ENCODE measurements around the gene FAM161A.
A peak's percentile ranks its signal among the peaks of the same experiment; 100 is the strongest.
"Not testable (repeated sequence)": the region's sequence is repeated elsewhere in the genome, so short reads cannot be mapped to it uniquely, and the experiment has no call there.

The FAM161A gene, protein sequence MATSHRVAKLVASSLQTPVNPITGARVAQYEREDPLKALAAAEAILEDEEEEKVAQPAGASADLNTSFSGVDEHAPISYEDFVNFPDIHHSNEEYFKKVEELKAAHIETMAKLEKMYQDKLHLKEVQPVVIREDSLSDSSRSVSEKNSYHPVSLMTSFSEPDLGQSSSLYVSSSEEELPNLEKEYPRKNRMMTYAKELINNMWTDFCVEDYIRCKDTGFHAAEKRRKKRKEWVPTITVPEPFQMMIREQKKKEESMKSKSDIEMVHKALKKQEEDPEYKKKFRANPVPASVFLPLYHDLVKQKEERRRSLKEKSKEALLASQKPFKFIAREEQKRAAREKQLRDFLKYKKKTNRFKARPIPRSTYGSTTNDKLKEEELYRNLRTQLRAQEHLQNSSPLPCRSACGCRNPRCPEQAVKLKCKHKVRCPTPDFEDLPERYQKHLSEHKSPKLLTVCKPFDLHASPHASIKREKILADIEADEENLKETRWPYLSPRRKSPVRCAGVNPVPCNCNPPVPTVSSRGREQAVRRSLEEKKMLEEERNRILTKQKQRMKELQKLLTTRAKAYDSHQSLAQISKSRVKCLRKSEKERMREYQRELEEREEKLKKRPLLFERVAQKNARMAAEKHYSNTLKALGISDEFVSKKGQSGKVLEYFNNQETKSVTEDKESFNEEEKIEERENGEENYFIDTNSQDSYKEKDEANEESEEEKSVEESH

DNA sequence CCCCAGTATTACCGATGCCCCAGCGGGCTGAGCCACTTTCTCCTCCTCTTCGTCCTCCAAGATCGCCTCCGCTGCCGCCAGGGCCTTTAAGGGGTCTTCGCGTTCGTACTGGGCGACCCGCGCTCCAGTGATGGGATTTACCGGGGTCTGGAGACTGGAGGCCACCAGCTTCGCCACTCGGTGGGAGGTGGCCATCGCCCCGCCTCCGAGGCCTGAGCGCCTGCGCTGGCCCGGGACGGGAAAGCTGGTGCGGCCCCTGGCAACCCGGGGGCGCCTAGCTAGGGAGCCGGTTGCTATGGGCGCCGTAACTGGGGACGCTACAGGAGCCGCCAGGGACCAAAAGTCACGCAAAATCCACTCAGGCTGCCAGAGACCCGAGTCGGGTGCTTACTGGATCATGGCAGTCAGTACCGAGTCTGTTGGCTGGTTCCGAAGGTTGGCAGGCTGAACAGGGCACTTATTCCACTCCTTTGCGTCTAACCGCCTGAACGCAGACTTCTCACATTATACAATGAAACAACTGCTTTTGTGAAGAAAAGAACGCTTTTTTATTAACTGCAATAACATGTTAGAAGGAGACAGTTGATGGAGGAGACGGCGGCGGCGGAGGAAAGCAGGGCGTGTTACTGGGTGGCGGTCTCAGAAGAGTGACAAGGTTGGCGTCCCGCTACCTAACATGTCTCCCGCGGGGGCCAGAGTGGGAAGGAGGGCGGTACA, at the start of gene FAM161A:
Gene FAM161A, minus strand, starts transcription at position 214 of the 717 bp plus-strand sequence. Its CDS starts 19 bp downstream, at position 195.
- peak; percentile 65 for DNase-seq

DNA sequence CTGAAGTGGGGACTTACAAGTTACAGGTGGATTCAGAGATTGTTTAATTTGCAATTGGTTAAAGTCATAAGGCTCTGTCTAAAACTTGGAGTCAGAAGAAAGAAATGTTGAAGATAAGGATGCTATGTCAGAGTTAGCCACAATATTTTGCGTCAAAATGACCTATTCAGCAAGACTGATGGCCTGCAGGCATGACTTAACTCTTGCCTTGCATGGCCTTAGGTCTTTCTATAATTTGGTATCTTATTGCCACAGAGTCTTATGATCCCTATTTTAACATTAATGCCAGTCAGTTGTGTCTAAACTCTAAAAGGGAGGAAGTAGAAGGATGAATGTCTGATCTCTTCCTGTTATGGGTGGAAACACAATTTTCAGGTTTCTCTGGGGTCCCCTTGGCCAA, 46.4 kb upstream of the FAM161A start:
- DNase-seq, result no peak

DNA sequence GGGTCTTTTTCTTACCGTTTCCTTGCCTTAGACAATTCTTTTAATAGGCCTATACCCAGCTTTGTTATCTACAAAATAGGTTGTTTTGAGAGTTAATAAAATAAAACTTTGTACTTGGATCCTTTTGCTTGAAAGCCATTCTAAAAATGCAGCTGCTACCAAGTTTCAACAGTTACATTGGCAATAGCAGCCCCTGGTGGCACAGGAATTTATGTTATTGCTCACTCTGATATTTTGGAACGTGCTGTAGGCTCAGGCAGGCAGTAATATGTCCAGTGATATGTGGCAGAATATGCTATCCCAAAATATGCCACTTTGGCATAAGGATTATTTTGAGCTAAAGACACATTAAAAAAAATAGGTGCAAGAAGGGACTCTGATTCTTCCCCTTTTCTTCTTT, 45.0 kb upstream of the FAM161A start:
- DNase-seq, result no peak

DNA sequence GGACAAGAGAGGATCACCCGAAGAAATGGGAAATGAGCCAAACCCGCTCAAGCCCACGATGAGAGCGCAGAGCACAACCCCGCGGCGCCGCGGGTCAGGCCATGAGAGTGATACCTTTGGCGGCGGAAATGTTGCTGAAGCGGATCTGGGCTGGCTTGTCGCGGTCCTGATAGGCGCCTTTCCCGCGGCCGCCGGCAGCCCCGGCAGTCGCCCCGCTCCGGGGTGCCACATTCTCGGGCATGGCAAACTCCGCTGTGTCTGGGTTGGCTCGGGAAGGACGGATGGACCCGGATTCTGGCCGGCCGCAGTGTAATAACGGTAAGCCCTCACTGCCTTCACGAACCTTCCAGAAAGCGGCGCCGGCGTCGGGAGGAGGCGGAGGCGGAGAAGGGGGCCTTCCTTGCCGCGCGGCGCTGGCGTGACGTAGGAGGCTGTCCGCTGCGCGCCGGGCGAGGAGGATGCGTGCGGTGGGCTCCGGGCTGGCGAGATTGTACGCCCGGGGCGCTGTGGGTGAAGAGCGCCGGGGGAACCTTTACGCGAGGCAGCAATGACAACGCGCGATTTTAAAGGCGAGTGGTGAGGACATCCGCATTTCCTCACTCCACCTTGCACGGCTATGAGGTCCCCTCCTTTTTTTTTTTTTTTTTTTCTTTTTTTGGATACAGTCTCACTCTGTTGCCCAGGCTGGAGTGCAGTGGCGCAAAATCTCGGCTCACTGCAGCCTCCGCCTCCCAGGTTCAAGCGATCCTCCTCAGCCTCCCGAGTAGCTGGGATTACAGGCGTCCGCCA, 34.6 kb upstream of the FAM161A start, which contains the start of gene CCT4:
Gene CCT4, minus strand, starts transcription at position 390 of the 789 bp plus-strand sequence. Its CDS starts 149 bp downstream, at position 241.
- peak; percentile 60 for DNase-seq

DNA sequence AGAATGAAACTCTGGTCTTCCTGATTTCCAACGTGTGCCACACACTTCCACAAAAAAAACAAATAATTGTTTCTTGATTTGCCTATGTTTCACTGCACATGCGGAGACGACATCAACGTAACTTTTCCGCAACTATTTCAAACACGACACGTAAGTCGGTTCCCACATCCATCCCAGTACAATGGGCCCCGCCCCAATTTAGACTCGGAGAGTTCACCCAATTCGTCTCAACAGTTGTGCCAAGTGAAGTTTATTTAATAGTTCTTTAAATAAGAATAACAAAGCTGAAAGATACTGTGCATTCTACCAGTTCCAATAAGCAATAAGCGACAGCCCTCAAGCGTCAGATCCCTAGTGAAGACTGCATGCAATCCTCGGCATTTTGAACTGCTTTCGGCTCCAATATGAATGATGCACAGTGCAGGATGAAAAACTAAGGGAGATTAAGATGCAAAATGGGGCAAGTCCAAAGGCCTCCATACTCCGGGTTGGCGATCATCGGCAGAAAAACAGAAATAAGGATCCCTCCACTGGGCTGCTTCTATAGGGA, 33.9 kb upstream of the FAM161A start:
- peak; percentile 28 for DNase-seq

DNA sequence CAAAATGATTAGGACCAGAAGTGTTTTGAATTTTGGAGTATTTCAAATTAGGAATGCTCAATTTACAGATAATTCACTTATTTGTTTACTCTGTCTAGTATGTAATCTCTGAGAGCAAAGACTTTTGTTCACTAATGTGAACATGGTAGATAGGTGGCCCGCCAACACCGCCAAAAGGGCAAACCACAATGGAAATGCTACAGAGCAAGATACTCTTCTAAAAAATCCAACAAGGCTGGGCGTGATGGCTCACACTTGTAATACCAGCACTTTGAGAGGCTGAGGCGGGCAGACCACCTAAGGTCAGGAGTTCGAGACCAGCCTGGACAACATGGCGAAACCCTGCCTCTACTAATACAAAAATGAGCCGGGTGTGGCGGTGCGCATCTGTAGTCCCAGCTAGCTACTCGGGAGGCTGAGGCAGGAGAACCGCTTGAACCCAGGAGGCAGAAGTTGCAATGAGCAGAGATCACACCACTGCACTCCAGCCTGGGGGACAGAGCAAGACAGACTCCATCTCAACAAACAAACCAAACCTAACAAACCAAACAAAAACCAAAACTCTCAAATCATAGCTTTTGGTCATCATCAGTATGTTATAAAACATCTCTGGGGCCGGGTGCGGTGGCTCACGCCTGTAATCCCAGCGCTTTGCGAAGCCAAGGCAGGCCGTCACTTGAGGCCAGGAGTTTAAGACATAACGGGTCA, 32.2 kb upstream of the FAM161A start:
- DNase-seq, result no peak

DNA sequence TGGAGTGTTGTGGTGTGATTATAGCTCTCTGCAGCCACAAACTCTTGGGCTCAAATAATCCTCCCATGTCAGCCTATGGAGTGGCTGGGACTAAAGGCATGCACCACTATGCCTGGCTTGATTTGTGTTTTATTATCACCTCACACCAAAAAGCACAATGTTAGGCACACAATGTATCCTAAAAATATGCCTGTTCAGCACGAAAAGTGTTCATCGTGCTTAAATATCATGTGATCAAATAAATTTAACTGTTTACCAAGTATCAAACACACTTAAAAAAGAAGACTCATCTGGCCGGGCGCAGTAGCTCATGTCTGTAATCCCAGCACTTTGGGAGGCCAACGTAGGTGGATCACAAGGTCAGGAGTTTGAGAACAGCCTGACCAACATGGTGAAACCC, 29.0 kb upstream of the FAM161A start:
- no peak for DNase-seq

DNA sequence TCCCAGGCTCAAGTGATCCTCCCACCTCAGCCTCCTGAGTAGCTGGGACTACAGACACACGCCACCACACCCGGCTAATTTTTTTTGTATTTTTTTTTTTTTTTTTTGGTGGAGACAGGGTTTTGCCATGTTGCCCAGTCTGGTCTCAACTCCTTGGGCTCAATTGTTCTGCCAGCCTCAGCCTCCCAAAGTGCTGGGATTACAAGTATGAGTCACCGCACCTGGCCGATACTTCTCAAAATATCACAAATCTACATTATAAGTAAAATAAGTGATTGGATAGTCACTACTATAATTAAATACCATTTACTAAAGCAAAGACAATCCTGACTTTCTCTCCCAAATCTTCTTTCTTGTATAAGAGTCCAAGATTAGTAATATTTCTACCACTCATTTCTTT, 25.5 kb upstream of the FAM161A start:
- not testable (repeated sequence) for DNase-seq

DNA sequence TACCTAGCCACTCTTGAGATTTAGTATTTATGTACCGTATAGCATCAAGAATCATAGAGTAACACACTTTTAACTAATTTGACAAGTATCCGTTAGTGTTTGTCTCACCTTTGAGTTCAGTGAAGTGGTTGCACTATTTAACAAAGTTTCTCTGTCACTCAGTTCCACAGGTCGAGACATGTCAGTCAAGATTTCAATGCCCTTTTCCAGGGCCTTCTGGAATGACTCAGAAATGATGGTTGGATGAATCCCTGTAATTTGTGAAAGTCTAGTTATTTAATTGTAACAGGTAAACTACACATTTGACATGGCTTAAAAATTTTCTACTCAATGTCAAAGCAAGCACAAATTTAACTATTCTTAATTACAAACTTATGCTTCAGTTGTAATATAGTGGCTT, 24.9 kb upstream of the FAM161A start:
- DNase-seq, result no peak

DNA sequence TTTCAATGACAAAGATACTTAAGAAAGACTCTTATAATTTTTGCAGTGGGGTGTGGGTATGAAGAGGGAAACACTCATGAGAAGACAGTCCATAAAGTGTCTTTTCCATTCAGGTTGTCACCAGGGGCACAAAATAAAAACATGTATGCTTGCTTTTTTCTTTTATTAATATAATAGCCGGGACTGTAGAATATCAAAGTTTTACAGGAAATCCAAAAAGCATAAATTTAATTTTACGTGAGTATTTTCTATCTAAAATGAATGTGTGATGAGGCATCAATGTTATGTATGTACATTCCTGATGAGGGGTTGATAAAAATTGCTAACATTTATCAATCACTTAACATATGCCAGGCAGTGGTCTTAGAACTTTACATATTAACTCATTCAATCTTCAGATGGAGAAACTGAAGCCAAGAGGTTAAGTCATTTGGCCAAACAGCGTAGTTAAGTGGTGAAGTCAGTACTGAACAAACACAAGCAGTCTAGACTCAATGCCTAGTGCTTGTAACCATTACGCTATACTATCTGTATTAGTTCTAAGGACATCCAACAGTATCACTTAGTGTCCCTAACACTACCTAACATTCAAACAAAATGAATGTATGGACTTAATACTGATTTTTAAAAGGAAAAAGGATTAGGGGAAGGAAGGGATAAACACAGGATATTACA, 23.8 kb upstream of the FAM161A start:
- DNase-seq, result no peak

DNA sequence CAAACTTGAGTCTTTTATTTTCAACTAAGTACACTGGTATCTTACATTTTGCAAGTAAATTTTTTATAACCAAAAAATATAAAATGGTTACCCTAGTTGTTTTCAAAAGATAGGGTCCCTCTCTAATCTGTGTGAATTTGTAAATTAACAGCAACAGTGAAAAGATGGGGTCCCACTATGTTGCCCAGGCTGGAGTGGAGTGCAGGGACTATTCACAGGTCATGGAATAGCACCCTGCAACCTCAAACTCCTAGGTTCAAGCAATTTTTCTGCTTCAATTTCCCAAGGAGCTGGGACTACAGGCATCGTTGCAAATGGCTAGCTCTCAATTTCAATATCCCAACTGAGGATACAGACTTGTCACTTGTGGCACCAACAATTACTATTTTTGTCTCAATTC, 22.5 kb upstream of the FAM161A start:
- no peak for DNase-seq

DNA sequence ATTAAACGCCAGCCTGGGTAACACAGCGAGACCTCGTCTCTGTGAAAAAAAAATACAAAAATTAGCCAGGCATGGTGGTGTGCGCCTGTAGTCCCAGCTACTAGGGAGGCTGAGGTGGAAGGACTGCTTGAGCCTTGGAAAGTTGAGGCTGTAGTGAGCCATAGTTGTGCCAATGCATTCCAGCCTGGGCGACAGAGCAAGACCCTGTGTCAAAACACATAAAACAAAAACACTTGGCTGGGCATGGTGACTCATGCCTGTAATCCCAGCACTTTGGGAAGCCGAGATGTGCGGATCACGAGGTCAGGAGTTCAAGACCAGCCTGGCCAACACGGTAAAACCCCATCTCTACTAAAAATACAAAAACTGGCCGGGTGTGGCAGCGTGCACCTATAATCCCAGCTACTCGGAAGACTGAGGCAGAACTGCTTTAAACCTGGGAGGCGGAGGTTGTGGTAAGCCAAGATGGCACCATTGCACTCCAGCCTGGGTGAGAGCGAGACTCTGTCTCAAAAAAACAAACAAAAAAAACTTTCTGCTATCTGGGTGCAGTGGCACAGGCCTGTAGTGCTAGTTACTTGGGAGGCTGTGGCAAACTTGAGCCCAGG, 12.7 kb upstream of the FAM161A start:
- not testable (repeated sequence) for DNase-seq

DNA sequence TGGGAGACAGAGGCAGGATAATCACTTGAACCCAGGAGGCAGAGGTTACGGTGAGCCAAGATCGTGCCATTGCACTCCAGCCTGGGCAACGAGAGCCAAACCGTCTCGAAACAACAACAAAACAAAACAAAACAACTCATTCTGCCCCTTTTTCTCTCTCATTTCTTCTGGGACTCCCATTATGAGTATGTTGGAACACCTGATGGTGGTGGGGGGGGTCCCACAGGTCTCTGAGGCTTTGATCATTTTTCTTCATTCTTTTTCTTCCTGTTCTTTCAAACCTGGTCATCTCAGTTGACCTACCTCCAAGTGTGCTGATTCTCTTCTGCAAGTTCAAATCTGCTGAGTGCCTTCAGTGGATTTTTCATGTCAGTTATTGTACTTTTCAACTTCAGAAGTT, 8.2 kb upstream of the FAM161A start:
- no peak for DNase-seq

DNA sequence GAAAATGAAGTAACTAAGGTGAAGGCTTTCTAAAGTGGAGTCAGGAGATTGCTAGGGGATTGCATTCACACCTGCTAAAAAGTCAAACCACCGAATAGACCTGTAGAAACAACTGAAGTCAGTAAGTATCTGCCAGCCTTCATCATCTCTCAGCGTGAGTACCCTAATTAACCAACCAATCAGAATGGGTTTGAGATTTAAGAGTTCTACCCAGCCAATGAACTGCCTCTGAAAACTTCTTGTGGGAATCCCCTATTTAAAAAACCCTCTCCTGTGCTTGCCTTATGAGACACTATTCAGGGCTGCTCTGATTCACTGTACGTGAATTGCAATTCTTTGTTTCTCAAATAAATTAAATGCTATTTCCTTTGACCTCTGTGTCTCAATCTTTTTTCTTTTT, 3.4 kb upstream of the FAM161A start:
- DNase-seq, result no peak

DNA sequence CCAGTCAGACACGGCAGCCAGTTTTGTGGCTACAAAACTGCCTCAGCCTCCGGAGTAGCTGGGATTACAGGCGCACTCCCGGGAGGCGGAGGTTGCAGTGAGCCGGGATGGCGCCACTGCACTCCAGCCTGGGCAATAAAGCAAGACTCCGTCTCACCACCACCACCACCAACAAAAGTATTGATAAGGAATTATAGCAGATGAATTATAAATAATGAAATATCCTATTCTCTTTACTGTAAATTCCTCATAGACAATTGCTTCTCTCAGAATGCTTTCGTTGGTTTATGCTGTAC, 1.4 kb upstream of the FAM161A start:
- no peak for DNase-seq

DNA sequence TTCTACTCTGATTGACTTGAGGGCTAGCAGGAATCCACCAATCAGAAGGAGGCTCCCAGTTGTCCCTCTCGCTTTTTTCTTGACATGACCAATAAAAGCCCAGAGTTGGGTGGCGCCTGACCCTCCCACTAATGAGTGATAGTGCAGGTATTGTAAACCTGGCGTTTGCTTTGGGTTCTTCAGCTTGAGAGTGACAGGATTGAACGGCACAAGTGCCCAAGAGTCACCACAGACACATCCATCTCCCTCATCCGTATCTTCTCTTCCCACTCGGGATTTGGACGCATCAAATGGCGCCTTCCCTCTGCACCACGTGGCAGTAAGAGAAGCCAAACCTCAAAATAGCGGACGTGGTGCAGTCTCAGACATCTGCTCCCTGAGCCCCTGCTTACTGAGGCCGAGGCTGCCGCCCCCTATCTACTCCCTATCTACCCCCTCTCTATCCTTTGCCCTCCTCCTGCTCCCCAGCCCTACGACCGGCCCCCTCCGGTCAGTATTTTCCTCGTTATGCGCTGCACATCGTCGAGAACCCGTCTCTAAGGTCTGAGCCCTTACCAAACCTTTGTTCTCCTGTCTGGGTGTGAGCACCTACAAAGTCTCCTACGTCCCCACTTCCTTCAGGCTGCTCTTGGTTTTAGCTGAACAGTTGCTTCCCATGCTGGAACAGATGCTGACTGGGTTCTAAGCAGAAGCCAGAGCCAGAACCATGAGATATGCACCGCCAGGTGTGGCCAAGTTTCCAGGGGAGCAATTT, 881 bp upstream of the FAM161A start:
- peak; percentile 96 for DNase-seq

DNA sequence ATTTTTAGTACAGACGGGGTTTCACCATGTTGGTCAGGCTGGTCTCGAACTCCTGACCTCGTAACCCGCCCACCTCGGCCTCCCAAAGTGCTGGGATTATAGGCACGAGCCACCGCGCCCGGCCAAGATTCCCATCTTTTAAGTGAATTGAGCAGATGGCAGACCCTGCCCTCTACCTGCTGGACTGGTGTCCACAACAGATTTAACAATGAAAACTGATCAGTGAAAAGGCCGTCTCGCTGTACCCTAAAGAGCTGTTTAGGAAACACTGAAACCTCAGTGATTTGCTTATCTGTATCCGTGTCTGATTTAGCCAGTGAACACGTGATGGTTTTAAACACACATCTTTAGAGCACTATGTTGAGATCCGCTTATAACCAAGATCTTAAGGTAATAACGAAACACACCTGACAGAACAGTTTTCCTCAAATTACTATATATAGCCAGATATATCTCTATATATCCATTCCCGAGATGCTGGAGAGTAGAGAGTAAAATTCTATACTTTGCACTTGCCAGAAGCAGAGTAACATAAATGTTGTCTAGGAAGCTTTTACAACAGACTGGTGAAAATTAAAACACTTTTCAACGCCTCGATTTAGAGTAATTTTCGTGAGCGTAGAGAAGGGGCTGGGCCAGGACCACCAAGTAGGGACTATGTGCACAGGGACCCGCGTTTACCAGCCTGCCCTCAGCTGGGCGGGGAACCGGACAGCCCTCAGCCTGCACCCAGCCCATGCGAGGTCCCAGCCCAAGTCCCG, 594 bp downstream of the FAM161A start:
- DNase-seq, result peak; percentile 43

DNA sequence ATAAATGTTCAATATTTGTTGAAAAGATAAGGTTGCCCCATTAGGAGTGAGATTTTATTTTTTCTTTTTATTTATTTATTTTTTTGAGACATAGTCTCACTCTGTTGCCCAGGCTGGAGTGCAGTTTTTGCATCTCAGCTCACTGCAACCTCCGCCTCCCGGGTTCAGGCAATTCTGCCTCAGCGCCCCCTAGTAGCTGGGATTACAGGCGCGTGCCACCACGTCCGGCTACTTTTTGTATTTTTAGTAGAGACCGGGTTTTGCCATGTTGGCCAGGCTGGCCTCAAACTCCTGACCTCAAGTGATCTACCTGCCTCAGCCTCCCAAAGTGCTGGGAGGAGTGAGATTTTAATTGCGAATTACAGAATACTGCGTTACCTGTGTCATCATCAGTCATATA, 2.6 kb downstream of the FAM161A start:
- DNase-seq, result not testable (repeated sequence)

DNA sequence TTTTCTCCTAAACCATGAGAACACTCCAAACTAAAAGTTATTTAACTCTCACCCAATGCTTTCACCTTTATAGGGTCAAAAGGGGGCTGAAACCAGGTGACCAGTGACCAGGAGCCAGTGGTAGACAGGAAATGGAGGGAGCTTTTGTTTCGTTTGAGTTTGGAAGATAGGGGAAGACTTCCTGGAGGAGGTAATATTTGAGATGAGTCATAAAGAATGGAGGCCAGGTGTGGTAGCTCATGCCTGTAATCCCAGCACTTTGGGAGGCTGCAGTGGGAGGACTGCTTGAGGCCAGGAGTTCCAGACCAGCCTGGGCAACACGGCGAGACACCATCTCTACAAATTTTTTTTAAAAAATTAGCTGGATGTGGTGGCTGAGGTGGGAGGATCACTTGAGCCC, 8.5 kb downstream of the FAM161A start:
- DNase-seq, result no peak

Measured in kidney glomerular epithelial cell (primary cell).